ENCODE results near the gene VIM.

The VIM gene

GRCh38 chr10:17214526-17214925 is 13.5 kb upstream of the VIM start:
- no peak for DNase-seq (ENCODE audit: low read depth)
- H3K4me3 ChIP-seq (ENCODE audit: low read length): no peak overlapping the region
- TF ChIP-seq CTCF (IDR thresholded peaks at IDR 0.05; ENCODE audit: insufficient read depth, low read depth, low read length, missing control alignments): no peak

GRCh38 chr10:17214971-17215781 is 12.9 kb upstream of the VIM start:
- no peak for TF ChIP-seq CTCF (IDR thresholded peaks at IDR 0.05; ENCODE audit: insufficient read depth, low read depth, low read length, missing control alignments)
- peak; percentile 81 for DNase-seq (ENCODE audit: low read depth)
- no peak overlapping the region for H3K4me3 ChIP-seq (ENCODE audit: low read length)

DNA sequence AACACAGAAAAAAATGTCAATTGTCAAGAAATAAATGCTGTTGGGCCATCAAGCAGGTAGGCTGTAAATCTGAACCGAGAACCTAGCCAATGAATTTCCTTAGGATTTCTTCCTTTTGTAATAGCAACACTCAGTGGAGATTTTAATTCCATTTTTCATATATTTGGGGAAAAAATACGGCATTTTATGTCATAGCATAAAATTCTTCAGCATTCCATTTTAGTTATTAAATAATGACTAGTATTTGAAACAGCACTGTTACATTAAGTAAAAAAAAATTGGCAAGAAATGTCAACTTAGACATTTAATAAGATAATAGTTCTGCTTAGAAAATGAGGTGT is 12.3 kb upstream of the VIM start:
- no peak overlapping the region for H3K4me3 ChIP-seq (ENCODE audit: low read length)
- no peak for DNase-seq (ENCODE audit: low read depth)
- TF ChIP-seq CTCF (IDR thresholded peaks at IDR 0.05; ENCODE audit: insufficient read depth, low read depth, low read length, missing control alignments): no peak

DNA sequence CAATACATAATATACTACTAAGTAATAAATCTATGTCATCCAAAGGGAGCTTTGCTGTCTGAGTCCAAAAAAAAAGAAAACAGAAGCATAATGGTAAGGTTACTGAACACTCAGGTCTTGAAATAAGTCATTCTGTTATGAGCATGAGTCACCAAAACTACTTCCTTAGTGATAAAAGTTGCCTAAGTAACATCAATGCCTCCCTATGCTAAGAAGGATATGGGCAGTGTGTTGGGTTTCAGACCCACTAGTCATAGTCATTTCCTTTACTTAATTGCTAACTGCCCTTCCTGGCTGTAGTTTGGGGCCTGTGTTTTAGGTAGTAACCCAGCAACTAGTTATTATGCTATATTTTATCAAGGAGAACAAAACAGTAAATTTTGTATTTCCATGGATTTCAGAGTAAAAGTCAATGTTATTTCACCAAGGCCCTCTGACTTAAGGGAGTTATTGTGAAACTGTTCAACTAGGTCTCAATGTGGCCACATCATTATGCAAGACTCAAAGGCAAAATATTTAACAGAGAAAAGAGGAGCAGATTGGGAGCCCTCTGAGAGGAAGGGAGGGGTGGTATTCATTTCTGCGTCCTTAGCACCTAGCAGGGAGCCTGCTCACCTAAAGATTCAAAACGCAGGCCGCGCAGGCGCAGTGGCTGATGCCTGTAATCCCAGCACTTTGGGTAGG is 11.7 kb upstream of the VIM start:
- H3K4me3 ChIP-seq (ENCODE audit: low read length): no peak overlapping the region
- peak; percentile 93 for DNase-seq (ENCODE audit: low read depth)
- TF ChIP-seq CTCF (IDR thresholded peaks at IDR 0.05; ENCODE audit: insufficient read depth, low read depth, low read length, missing control alignments): no peak

GRCh38 chr10:17216901-17217395 is 11.1 kb upstream of the VIM start:
- no peak for TF ChIP-seq CTCF (IDR thresholded peaks at IDR 0.05; ENCODE audit: insufficient read depth, low read depth, low read length, missing control alignments)
- DNase-seq (ENCODE audit: low read depth): no peak
- no peak overlapping the region for H3K4me3 ChIP-seq (ENCODE audit: low read length)

GRCh38 chr10:17217631-17218232 is 10.3 kb upstream of the VIM start:
- peak; percentile 24 for DNase-seq (ENCODE audit: low read depth)
- no peak for TF ChIP-seq CTCF (IDR thresholded peaks at IDR 0.05; ENCODE audit: insufficient read depth, low read depth, low read length, missing control alignments)
- no peak overlapping the region for H3K4me3 ChIP-seq (ENCODE audit: low read length)
